HepG2 (cell line): Measurements from ENCODE around the gene ABCC3. TPM values are rescaled to one million over a fixed set of nuclear protein-coding genes. Genes with fewer than 3 reads are reported as not detected.

Source experiments
- ATAC-seq: fragments of 200-7000 bp; cut with Tn5 transposase; 3 replicates; pipeline ENCODE4 v1.9.1; 2020; ENCODE audit warnings: mild to moderate bottlenecking, moderate library complexity
- BruUV-seq: library from RNA; stranded (reverse); fragments of 400-500 nt; replicated peaks from 2 replicates; lab custom pipeline; 2021; lab: Mats Ljungman, UMichigan
- CTCF ChIA-PET: fragments of 300-600 bp; formaldehyde crosslinking; extraction: SDS; loops from one replicate; lab custom pipeline; 2021; ENCODE audit warnings: low total read pairs, inconsistent platforms, low intra/inter-chr PET ratio; lab: Yijun Ruan, JAX
- POLR2A ChIA-PET: fragments of 350-600 bp; sonication (Branson Sonifier 250); formaldehyde crosslinking; loops from one replicate; lab custom pipeline; 2020; ENCODE audit warnings: antibody characterized with exemption, inconsistent platforms; lab: Yijun Ruan, JAX
- DNase-seq: peaks from one replicate; pipeline ENCODE4 v3.0.0-alpha.2; 2015; ENCODE audit warnings: low spot score
- FAIRE-seq: peaks from 3 replicates; lab custom pipeline; 2011; peaks lifted over from hg19 to GRCh38; lab: Jason Lieb, UNC
- H2AFZ ChIP-seq: one replicate; pipeline ENCODE4 v1.6.1; 2011; ENCODE audit warnings: low read length, inconsistent platforms
- H3K27ac ChIP-seq: fragments of 300-600 bp; 3 replicates; pipeline ENCODE4 v1.8.0; 2011; ENCODE audit warnings: mixed run types, mild to moderate bottlenecking, mixed read lengths, low read length, inconsistent platforms; ENCODE audit not compliant: insufficient read depth; ENCODE audit errors: extremely low read length
- H3K27me3 ChIP-seq, 2 experiments: fragments of 200-600 bp in 1 of 2; 2 replicates in 1 of 2; 3 replicates in 1 of 2; pipeline versions ENCODE4 v1.6.0 to v1.8.0; 2011; ENCODE audit warnings: low read length in 2 of 2, mild to moderate bottlenecking in 2 of 2, moderate library complexity in 2 of 2, inconsistent platforms in 1 of 2; ENCODE audit not compliant: insufficient read depth in 2 of 2, control insufficient read depth in 1 of 2
- H3K36me3 ChIP-seq, 2 experiments: fragments of 200-600 bp in 1 of 2; replicated peaks in 1 of 2; 2 replicates in 1 of 2; 3 replicates in 1 of 2; pipeline versions ENCODE4 v1.5.1 to v1.8.0; 2011; ENCODE audit warnings: low read length in 2 of 2, inconsistent platforms in 1 of 2; ENCODE audit not compliant: insufficient read depth in 2 of 2, control insufficient read depth in 1 of 2
- H3K4me1 ChIP-seq: 2 replicates; pipeline ENCODE4 v1.5.1; 2012; ENCODE audit warnings: low read length, inconsistent platforms; ENCODE audit not compliant: insufficient read depth
- H3K4me2 ChIP-seq: 2 replicates; pipeline ENCODE4 v1.6.0; 2011; ENCODE audit warnings: low read depth, low read length, inconsistent platforms
- H3K4me3 ChIP-seq, 3 experiments: fragments of 200-600 bp in 1 of 3; sonication (generic), shearing (Covaris generic) in 1 of 3; replicated peaks in 1 of 3; 2 replicates each; pipeline ENCODE4 v1.5.1; 2011 to 2016; ENCODE audit warnings: low read length in 3 of 3, inconsistent platforms in 2 of 3, low read depth in 2 of 3, mild to moderate bottlenecking in 2 of 3, control low read depth in 1 of 3, mixed read lengths in 1 of 3; ENCODE audit not compliant: insufficient read depth in 1 of 3
- H3K79me2 ChIP-seq: one replicate; pipeline ENCODE4 v1.6.1; 2011; ENCODE audit warnings: low read length, inconsistent platforms; ENCODE audit not compliant: insufficient read depth
- H3K9ac ChIP-seq: 2 replicates; pipeline ENCODE4 v1.6.0; 2011; ENCODE audit warnings: mild to moderate bottlenecking, low read depth, low read length, inconsistent platforms; ENCODE audit not compliant: insufficient read depth
- H3K9me3 ChIP-seq: 2 replicates; pipeline ENCODE4 v1.5.1; 2012; ENCODE audit warnings: mild to moderate bottlenecking, low read length
- H4K20me1 ChIP-seq: 2 replicates; pipeline ENCODE4 v1.6.0; 2011; ENCODE audit warnings: inconsistent platforms, mild to moderate bottlenecking, low read length, moderate library complexity; ENCODE audit not compliant: insufficient read depth
- BRD4 ChIP-seq: sonication (generic); formaldehyde crosslinking; IDR thresholded peaks from 2 replicates; pipeline ENCODE4 v1.4.0; 2020; ENCODE audit warnings: missing genetic modification reagents
- ELF3 ChIP-seq: IDR thresholded peaks from 2 replicates; pipeline ENCODE4 v1.6.1; 2016; ENCODE audit warnings: missing genetic modification reagents, missing compliant biosample characterization
- JDP2 ChIP-seq: sonication (generic); formaldehyde crosslinking; IDR thresholded peaks from 2 replicates; pipeline ENCODE4 v1.8.1; 2022; ENCODE audit warnings: missing genetic modification reagents, borderline replicate concordance
- SAP130 ChIP-seq: IDR thresholded peaks from 2 replicates; pipeline ENCODE4 v1.6.1; 2016; ENCODE audit warnings: low read depth
- ZHX2 ChIP-seq, 2 experiments: sonication (generic) in 1 of 2; formaldehyde crosslinking in 1 of 2; IDR thresholded peaks; 2 replicates each; pipeline versions ENCODE4 v1.6.1 to v1.9.0; 2014 to 2022; ENCODE audit warnings: antibody characterized with exemption in 1 of 2, borderline replicate concordance in 1 of 2, inconsistent platforms in 1 of 2, low read depth in 1 of 2, missing genetic modification reagents in 1 of 2
- ZNF121 ChIP-seq: sonication (generic); formaldehyde crosslinking; IDR thresholded peaks from 2 replicates; pipeline ENCODE4 v1.5.0; 2020; ENCODE audit warnings: mild to moderate bottlenecking, missing genetic modification reagents
- ZNF382 ChIP-seq: sonication (generic); formaldehyde crosslinking; IDR thresholded peaks from 2 replicates; pipeline ENCODE4 v1.5.0; 2020; ENCODE audit warnings: missing genetic modification reagents, mild to moderate bottlenecking, borderline replicate concordance
- ZNF503 ChIP-seq: sonication (generic); formaldehyde crosslinking; IDR thresholded peaks from 2 replicates; pipeline ENCODE4 v1.4.0; 2020; ENCODE audit warnings: missing genetic modification reagents
- WGBS: methylation state at CpG from one replicate; pipeline ENCODE4 v1.1.6; 2017; ENCODE audit warnings: low lambda C conversion rate; 5-methylcytosine and 5-hydroxymethylcytosine counted together
- in situ Hi-C: cut with HindIII; loops from 2 replicates; pipeline ENCODE4 v1.10.0; 2017; ENCODE audit warnings: low pct_unique_long_range_greater_than_20kb; ENCODE audit not compliant: extremely low pct_ligation_motif_present
- intact Hi-C: fragments of 100-400 bp; cut with micrococcal nuclease; formaldehyde crosslinking; loops from one replicate; pipeline ENCODE4 v1.10.0; 2022; ENCODE audit not compliant: unreplicated experiment
- polyA plus RNA-seq, 8 experiments: library from polyadenylated mRNA; depleted of rRNA in 3 of 8; stranded (reverse) in 7 of 8; unstranded in 1 of 8; fragments of >200 nt; fragmentation: Illumina TruSeq in 4 of 8; extraction: Trizol in 4 of 8; gene quantifications; 2 replicates each; pipeline versions ENCODE4 v1.2.1 to v1.2.3, GENCODE V29; 2011 to 2016; ENCODE audit warnings: low read depth in 4 of 8, missing spikeins in 1 of 8, mixed read lengths in 1 of 8; ENCODE audit not compliant: insufficient read depth in 1 of 8
- total RNA-seq, 5 experiments: library from RNA; depleted of rRNA; stranded (reverse); fragments of >200 nt; fragmentation: Illumina TruSeq; extraction: Trizol; gene quantifications; 2 replicates each; pipeline ENCODE4 v1.2.3, GENCODE V29; 2016; ENCODE audit warnings: low read depth in 1 of 5
- TF ChIP-seq, protein P1 (sequence below): sonication (generic); formaldehyde crosslinking; IDR thresholded peaks from 2 replicates; pipeline ENCODE4 v1.5.1; 2020; ENCODE audit warnings: mild to moderate bottlenecking, missing genetic modification reagents, borderline replicate concordance

ABCC3 gene
- total and polyA plus RNA-seq, 2 of the 13 experiments (the other 11 are each of a cell fraction or from before 2014, with no cell fraction given), result 25.2 to 50.7 TPM

DNA sequence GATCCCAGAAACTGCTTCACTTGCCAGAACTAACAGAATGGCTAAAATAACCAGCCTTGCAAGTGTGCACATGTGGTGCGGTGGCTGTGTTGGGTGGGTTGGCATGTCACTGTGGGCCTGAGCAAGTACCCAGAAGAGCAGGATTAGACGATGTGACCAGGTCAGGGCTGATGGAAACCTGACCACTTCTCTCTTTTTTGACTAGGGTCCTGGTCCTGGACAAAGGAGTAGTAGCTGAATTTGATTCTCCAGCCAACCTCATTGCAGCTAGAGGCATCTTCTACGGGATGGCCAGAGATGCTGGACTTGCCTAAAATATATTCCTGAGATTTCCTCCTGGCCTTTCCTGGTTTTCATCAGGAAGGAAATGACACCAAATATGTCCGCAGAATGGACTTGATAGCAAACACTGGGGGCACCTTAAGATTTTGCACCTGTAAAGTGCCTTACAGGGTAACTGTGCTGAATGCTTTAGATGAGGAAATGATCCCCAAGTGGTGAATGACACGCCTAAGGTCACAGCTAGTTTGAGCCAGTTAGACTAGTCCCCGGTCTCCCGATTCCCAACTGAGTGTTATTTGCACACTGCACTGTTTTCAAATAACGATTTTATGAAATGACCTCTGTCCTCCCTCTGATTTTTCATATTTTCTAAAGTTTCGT, 56.3 kb downstream of the ABCC3 start:
- H3K4me2 ChIP-seq, result peak overlapping the region; percentile 80
- H3K4me1 ChIP-seq, result peaks cover 97% of the 10 kb centered on the region
- ChIA-PET POLR2A (interaction anchor here (0.9 to 21.3 kb wide), 20 partner anchors 6 to 294 kb away, joined by 3 to 839 read pairs (median 6); partner anchors contain the start of genes ABCC3, ANKRD40, LRRC59 and LUC7L3), CTCF (no interaction called here)
- peak; percentile 18 for FAIRE-seq
- peaks cover 8% of the 10 kb centered on the region for H3K79me2 ChIP-seq
- H3K9me3 ChIP-seq, result no peaks in the 10 kb centered on the region
- in situ Hi-C loops, result loop anchor here (5.0 kb wide), 2 partner anchors 64 to 144 kb away; partner anchors contain the start of gene SPATA20
- H3K9ac ChIP-seq, result peak overlapping the region; percentile 66
- peak overlapping the region; percentile 89 for H3K27ac ChIP-seq
- no peak overlapping the region for H2AFZ ChIP-seq
- peaks cover 5 to 7% of the 10 kb centered on the region in 2 experiments; a peak in 3 of 5 replicates for H3K36me3 ChIP-seq
- no TSS peak for BruUV-seq
- intact Hi-C loops, result no loop called here
- DNase-seq, result no peak
- peak overlapping the region in 1 of 3 experiments; percentile 42; a peak in 1 of 6 replicates for H3K4me3 ChIP-seq
- no peaks in the 10 kb centered on the region; a peak in 1 of 5 replicates for H3K27me3 ChIP-seq
- H4K20me1 ChIP-seq, result no peaks in the 10 kb centered on the region
- ATAC-seq, result no peak
- 57% methylated on average over 9 of the region's 9 CpGs for WGBS
- TF ChIP-seq SAP130 (CRISPR knock-in tag) (0 out of 2 replicates have a peak, but pooled peaks have one; percentile 3), ZHX2 (IDR thresholded peaks at IDR 0.05; ENCODE audit: low read depth) (no peak), ZHX2 (CRISPR knock-in tag; IDR thresholded peaks at IDR 0.05; ENCODE audit: borderline replicate concordance) (no peak), ELF3 (CRISPR knock-in tag) (no peak), ZNF382 (CRISPR knock-in tag) (no peak), ZNF121 (CRISPR knock-in tag) (no peak), BRD4 (CRISPR knock-in tag) (no peak), JDP2 (CRISPR knock-in tag) (no peak), ZNF503 (no peak)
- TF ChIP-seq, protein P1, sequence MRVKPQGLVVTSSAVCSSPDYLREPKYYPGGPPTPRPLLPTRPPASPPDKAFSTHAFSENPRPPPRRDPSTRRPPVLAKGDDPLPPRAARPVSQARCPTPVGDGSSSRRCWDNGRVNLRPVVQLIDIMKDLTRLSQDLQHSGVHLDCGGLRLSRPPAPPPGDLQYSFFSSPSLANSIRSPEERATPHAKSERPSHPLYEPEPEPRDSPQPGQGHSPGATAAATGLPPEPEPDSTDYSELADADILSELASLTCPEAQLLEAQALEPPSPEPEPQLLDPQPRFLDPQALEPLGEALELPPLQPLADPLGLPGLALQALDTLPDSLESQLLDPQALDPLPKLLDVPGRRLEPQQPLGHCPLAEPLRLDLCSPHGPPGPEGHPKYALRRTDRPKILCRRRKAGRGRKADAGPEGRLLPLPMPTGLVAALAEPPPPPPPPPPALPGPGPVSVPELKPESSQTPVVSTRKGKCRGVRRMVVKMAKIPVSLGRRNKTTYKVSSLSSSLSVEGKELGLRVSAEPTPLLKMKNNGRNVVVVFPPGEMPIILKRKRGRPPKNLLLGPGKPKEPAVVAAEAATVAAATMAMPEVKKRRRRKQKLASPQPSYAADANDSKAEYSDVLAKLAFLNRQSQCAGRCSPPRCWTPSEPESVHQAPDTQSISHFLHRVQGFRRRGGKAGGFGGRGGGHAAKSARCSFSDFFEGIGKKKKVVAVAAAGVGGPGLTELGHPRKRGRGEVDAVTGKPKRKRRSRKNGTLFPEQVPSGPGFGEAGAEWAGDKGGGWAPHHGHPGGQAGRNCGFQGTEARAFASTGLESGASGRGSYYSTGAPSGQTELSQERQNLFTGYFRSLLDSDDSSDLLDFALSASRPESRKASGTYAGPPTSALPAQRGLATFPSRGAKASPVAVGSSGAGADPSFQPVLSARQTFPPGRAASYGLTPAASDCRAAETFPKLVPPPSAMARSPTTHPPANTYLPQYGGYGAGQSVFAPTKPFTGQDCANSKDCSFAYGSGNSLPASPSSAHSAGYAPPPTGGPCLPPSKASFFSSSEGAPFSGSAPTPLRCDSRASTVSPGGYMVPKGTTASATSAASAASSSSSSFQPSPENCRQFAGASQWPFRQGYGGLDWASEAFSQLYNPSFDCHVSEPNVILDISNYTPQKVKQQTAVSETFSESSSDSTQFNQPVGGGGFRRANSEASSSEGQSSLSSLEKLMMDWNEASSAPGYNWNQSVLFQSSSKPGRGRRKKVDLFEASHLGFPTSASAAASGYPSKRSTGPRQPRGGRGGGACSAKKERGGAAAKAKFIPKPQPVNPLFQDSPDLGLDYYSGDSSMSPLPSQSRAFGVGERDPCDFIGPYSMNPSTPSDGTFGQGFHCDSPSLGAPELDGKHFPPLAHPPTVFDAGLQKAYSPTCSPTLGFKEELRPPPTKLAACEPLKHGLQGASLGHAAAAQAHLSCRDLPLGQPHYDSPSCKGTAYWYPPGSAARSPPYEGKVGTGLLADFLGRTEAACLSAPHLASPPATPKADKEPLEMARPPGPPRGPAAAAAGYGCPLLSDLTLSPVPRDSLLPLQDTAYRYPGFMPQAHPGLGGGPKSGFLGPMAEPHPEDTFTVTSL (CRISPR knock-in tag), result no peak
